Cerebellar nuclear complex (tissue), 1 donor: ENCODE results near the gene TMEM164.

Source experiments
- DNase-seq, 2 experiments: peaks; one replicate each; lab custom pipeline; 2025; lab: John Stamatoyannopoulos, UW

Gene TMEM164

GRCh38 chrX:110003167-110004156, 548 bp downstream of the TMEM164 start:
- DNase-seq: no peak

- no peak for DNase-seq
These were observed 1.3 kb downstream of the TMEM164 start for GRCh38 chrX:110004215-110004614.

GRCh38 chrX:110004731-110005369, 1.9 kb downstream of the TMEM164 start:
- no peak for DNase-seq

GRCh38 chrX:110006161-110006560, 3.2 kb downstream of the TMEM164 start:
- DNase-seq: no peak

- DNase-seq: no peak
These were observed 4.0 kb downstream of the TMEM164 start for GRCh38 chrX:110006821-110007375.

- no peak for DNase-seq
These were observed 5.2 kb downstream of the TMEM164 start for GRCh38 chrX:110008011-110008635.

GRCh38 chrX:110012818-110013485, 10.0 kb downstream of the TMEM164 start:
- DNase-seq: no peak

- DNase-seq: no peak
These were observed 11.1 kb downstream of the TMEM164 start for GRCh38 chrX:110013968-110014367.

GRCh38 chrX:110015032-110015431, 12.1 kb downstream of the TMEM164 start:
- DNase-seq: no peak

GRCh38 chrX:110015915-110016314, 13.0 kb downstream of the TMEM164 start:
- DNase-seq: no peak

- DNase-seq: no peak
These were observed 17.6 kb downstream of the TMEM164 start for GRCh38 chrX:110020536-110020935.

GRCh38 chrX:110021258-110022022, 18.5 kb downstream of the TMEM164 start:
- no peak for DNase-seq

- DNase-seq: no peak
These were observed 19.9 kb downstream of the TMEM164 start for GRCh38 chrX:110022599-110023448.

- DNase-seq: no peak
These were observed 22.5 kb downstream of the TMEM164 start for GRCh38 chrX:110025395-110025794.

GRCh38 chrX:110026099-110026844, 23.4 kb downstream of the TMEM164 start:
- DNase-seq: no peak

GRCh38 chrX:110032534-110033147, 29.7 kb downstream of the TMEM164 start:
- DNase-seq: no peak

- DNase-seq: no peak
These were observed 31.1 kb downstream of the TMEM164 start for GRCh38 chrX:110034036-110034435.

- DNase-seq: no peak
These were observed 33.5 kb downstream of the TMEM164 start for GRCh38 chrX:110036162-110037033.
